Measurements from ENCODE around the gene ATF6B. TPM values are rescaled to one million over a fixed set of nuclear protein-coding genes. Genes with fewer than 3 reads are reported as not detected.

The ATF6B gene
- total RNA-seq, 1 donor = 27.5 TPM

DNA sequence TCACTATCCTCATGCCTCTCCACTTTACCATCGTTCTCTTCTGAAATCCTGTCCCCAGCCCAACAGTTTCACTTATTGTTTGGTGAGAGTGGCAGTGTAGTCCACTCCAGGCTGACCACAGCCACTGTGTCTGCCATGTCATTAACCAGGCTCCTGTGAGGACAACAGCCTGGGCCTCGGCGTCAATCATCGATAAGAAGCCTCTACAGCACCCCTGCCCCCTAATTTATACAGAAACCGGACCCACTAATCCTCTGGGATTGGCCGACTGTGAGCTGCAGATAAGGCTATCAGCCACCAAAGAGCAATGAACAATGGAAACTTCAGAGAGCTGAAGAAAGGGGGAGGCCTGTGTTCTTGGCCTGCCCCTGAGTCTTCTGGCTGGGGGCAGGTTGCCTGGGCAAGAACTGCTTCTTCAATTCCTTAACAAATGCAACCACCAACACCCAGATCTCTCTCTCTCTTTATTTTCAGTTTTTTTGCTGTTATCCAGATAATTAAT, 39.8 kb upstream of the ATF6B start:
- Histone ChIP-seq H4K20me1 (ENCODE audit: insufficient read depth, low read length) (peaks cover 2% of the 10 kb centered on the region), H3K4me2 (ENCODE audit: insufficient read depth, low read length) (no peak overlapping the region), H3K27ac (ENCODE audit: low read depth, low read length) (no peak overlapping the region), H3K9me3 (ENCODE audit: low read depth, low read length) (no peaks in the 10 kb centered on the region), H3K79me2 (ENCODE audit: insufficient read depth, low read length) (peaks cover 9% of the 10 kb centered on the region), H3K4me3 (ENCODE audit: insufficient read depth, low read length) (no peak overlapping the region), H2AFZ (ENCODE audit: low read length) (no peak overlapping the region), H3K36me3 (ENCODE audit: insufficient read depth, low read length) (peaks cover 38% of the 10 kb centered on the region), H3K4me1 (ENCODE audit: insufficient read depth, low read length) (peaks cover 6% of the 10 kb centered on the region), H3K27me3 (ENCODE audit: insufficient read depth, low read length) (no peaks in the 10 kb centered on the region)
- TF ChIP-seq, protein P1, sequence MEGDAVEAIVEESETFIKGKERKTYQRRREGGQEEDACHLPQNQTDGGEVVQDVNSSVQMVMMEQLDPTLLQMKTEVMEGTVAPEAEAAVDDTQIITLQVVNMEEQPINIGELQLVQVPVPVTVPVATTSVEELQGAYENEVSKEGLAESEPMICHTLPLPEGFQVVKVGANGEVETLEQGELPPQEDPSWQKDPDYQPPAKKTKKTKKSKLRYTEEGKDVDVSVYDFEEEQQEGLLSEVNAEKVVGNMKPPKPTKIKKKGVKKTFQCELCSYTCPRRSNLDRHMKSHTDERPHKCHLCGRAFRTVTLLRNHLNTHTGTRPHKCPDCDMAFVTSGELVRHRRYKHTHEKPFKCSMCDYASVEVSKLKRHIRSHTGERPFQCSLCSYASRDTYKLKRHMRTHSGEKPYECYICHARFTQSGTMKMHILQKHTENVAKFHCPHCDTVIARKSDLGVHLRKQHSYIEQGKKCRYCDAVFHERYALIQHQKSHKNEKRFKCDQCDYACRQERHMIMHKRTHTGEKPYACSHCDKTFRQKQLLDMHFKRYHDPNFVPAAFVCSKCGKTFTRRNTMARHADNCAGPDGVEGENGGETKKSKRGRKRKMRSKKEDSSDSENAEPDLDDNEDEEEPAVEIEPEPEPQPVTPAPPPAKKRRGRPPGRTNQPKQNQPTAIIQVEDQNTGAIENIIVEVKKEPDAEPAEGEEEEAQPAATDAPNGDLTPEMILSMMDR (IDR thresholded peaks at IDR 0.05; ENCODE audit: extremely low read depth, low read depth, low read length) = no peak
- peak; percentile 70 for DNase-seq (ENCODE audit: insufficient read length, low spot score, missing footprints)

DNA sequence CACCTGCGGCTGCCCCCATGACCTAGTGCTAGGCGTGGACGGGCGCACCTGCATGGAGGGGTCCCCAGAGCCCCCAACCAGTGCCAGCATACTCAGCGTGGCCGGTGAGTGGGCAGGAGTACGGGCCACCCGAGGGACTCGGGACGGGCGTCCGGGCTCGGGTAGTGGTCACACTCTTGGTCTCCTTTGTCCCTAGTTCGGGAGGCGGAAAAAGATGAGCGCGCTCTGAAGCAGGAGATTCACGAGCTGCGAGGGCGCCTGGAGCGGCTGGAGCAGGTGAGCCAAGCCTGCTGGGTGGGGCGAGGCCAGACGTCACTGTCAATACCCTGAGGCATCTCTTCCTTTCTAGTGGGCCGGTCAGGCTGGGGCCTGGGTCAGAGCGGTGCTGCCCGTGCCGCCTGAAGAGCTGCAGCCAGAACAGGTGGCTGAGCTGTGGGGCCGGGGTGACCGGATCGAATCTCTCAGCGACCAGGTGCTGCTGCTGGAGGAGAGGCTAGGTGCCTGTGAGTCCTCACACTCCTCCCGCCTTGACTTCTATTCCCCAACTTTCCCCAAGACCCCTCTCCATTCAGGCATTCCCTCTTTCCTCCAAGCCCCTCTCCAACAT, 39.2 kb upstream of the ATF6B start:
- H3K4me1 ChIP-seq (ENCODE audit: insufficient read depth, low read length) = peaks cover 6% of the 10 kb centered on the region
- peaks cover 3% of the 10 kb centered on the region for H3K79me2 ChIP-seq (ENCODE audit: insufficient read depth, low read length)
- H3K27ac ChIP-seq (ENCODE audit: low read depth, low read length) = no peak overlapping the region
- no peaks in the 10 kb centered on the region for H3K9me3 ChIP-seq (ENCODE audit: low read depth, low read length)
- H3K36me3 ChIP-seq (ENCODE audit: insufficient read depth, low read length) = peaks cover 42% of the 10 kb centered on the region
- H3K4me2 ChIP-seq (ENCODE audit: insufficient read depth, low read length) = no peak overlapping the region
- no peaks in the 10 kb centered on the region for H3K27me3 ChIP-seq (ENCODE audit: insufficient read depth, low read length)
- H2AFZ ChIP-seq (ENCODE audit: low read length) = no peak overlapping the region
- DNase-seq (ENCODE audit: insufficient read length, low spot score, missing footprints) = peak; percentile 58
- H3K4me3 ChIP-seq (ENCODE audit: insufficient read depth, low read length) = no peak overlapping the region
- TF ChIP-seq, protein P1 (IDR thresholded peaks at IDR 0.05; ENCODE audit: extremely low read depth, low read depth, low read length) = no peak
- H4K20me1 ChIP-seq (ENCODE audit: insufficient read depth, low read length) = peaks cover 2% of the 10 kb centered on the region

DNA sequence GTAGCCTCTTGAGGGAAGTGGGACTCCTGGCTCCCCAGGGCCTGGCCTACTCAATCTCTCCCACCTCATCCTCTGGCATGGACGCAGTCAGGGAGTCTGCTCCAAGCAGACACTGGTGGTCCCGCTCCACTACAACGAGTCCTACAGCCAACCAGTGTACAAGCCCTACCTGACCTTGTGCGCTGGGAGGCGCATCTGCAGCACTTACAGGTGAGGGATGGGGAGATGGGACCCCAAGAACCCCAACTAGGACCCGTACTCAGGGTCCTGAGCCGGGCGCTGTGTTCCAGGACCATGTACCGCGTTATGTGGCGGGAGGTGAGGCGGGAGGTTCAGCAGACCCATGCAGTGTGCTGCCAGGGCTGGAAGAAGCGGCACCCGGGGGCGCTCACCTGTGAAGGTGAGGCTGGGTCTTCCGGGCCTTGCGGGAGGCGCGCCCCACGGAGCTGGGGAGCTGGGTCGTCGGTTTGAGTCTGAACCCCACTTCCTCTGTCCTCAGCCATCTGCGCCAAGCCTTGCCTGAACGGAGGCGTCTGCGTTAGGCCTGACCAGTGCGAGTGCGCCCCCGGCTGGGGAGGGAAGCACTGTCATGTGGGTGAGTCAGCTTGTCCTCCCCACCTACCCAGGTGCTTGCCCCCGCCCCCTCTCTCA, 38.5 kb upstream of the ATF6B start:
- Histone ChIP-seq H3K4me2 (ENCODE audit: insufficient read depth, low read length) (no peak overlapping the region), H3K27ac (ENCODE audit: low read depth, low read length) (no peak overlapping the region), H3K9me3 (ENCODE audit: low read depth, low read length) (no peaks in the 10 kb centered on the region), H3K36me3 (ENCODE audit: insufficient read depth, low read length) (peaks cover 42% of the 10 kb centered on the region), H3K79me2 (ENCODE audit: insufficient read depth, low read length) (peaks cover 3% of the 10 kb centered on the region), H3K4me1 (ENCODE audit: insufficient read depth, low read length) (peaks cover 6% of the 10 kb centered on the region), H2AFZ (ENCODE audit: low read length) (no peak overlapping the region), H3K4me3 (ENCODE audit: insufficient read depth, low read length) (no peak overlapping the region), H4K20me1 (ENCODE audit: insufficient read depth, low read length) (peaks cover 2% of the 10 kb centered on the region), H3K27me3 (ENCODE audit: insufficient read depth, low read length) (no peaks in the 10 kb centered on the region)
- DNase-seq (ENCODE audit: insufficient read length, low spot score, missing footprints) = peak; percentile 69
- TF ChIP-seq, protein P1 (IDR thresholded peaks at IDR 0.05; ENCODE audit: extremely low read depth, low read depth, low read length) = no peak

DNA sequence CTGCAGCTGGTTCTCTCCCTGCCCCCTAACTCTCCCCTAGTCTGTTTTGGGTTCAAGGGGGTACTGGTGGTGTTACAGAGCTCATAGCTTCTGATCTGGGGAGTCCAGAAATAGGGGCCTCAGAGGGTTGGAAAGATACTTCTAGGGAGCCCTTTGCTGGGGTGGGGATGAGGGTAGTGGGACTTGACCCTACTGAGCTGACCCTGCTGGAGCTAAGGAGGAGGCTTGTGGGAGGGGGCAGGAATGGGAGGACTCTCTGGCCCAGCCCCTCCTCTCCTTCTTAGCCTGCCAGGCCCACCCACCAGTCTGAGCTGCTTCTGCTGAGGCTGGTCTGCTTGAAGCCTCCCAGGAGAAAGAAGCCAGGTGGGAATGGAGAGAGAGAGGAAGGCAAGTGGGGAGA, 36.2 kb upstream of the ATF6B start, which contains the start of gene EGFL8:
TSS of gene EGFL8 (plus strand) at position 301 of the 400 bp plus-strand sequence. CDS start 1,571 bp downstream, outside the sequence.
- H3K9me3 ChIP-seq (ENCODE audit: low read depth, low read length) = no peaks in the 10 kb centered on the region
- TF ChIP-seq, protein P1 (IDR thresholded peaks at IDR 0.05; ENCODE audit: extremely low read depth, low read depth, low read length) = no peak
- no peaks in the 10 kb centered on the region for H3K79me2 ChIP-seq (ENCODE audit: insufficient read depth, low read length)
- no peak within 1 kb of the TSS for H3K4me3 ChIP-seq (ENCODE audit: insufficient read depth, low read length)
- H4K20me1 ChIP-seq (ENCODE audit: insufficient read depth, low read length) = no peaks in the 10 kb centered on the region
- no peak within 1 kb of the TSS for H3K4me2 ChIP-seq (ENCODE audit: insufficient read depth, low read length)
- H3K27ac ChIP-seq (ENCODE audit: low read depth, low read length) = no peak within 1 kb of the TSS
- peaks cover 25% of the 10 kb centered on the region for H3K36me3 ChIP-seq (ENCODE audit: insufficient read depth, low read length)
- peak; percentile 79 for DNase-seq (ENCODE audit: insufficient read length, low spot score, missing footprints)
- H3K4me1 ChIP-seq (ENCODE audit: insufficient read depth, low read length) = peaks cover 6% of the 10 kb centered on the region
- no peaks in the 10 kb centered on the region for H3K27me3 ChIP-seq (ENCODE audit: insufficient read depth, low read length)
- no peak within 1 kb of the TSS for H2AFZ ChIP-seq (ENCODE audit: low read length)
